Measurements from ENCODE around the gene TRHDE.

The TRHDE gene

GRCh38 chr12:72453066-72453465 lies 180.9 kb downstream of the TRHDE start:
- Histone ChIP-seq H3K4me1 (ENCODE audit: control insufficient read depth in 2 of 2, insufficient read depth in 2 of 2, low read length in 2 of 2) (no peaks in the 10 kb centered on the region), H3K36me3 (ENCODE audit: control insufficient read depth in 2 of 2, insufficient read depth in 2 of 2, low read length in 2 of 2) (no peaks in the 10 kb centered on the region), H3K9me3 (ENCODE audit: control insufficient read depth in 2 of 2, low read length in 2 of 2) (no peaks in the 10 kb centered on the region)

GRCh38 chr12:72453550-72453949 lies 181.4 kb downstream of the TRHDE start:
- H3K9me3 ChIP-seq (ENCODE audit: control insufficient read depth in 2 of 2, low read length in 2 of 2) = no peaks in the 10 kb centered on the region
- H3K4me3 ChIP-seq (ENCODE audit: low read length in 2 of 2) = no peak overlapping the region
- H3K4me1 ChIP-seq (ENCODE audit: control insufficient read depth in 2 of 2, insufficient read depth in 2 of 2, low read length in 2 of 2) = no peaks in the 10 kb centered on the region
- no peak overlapping the region for H3K9ac ChIP-seq (ENCODE audit: low read depth in 1 of 2, low read length in 2 of 2)
- H3K27me3 ChIP-seq (ENCODE audit: control insufficient read depth in 2 of 2, insufficient read depth in 2 of 2, low read length in 2 of 2) = no peaks in the 10 kb centered on the region
- no peak overlapping the region for H3K27ac ChIP-seq (ENCODE audit: low read depth in 2 of 2, low read length in 2 of 2)
- H3K36me3 ChIP-seq (ENCODE audit: control insufficient read depth in 2 of 2, insufficient read depth in 2 of 2, low read length in 2 of 2) = no peaks in the 10 kb centered on the region

More at GRCh38 chr12:72453066-72453465, 180.9 kb downstream of the TRHDE start:
- no peak overlapping the region for H3K4me3 ChIP-seq (ENCODE audit: low read length in 2 of 2)
- H3K9ac ChIP-seq (ENCODE audit: low read depth in 1 of 2, low read length in 2 of 2) = no peak overlapping the region
- no peaks in the 10 kb centered on the region for H3K27me3 ChIP-seq (ENCODE audit: control insufficient read depth in 2 of 2, insufficient read depth in 2 of 2, low read length in 2 of 2)
- H3K27ac ChIP-seq (ENCODE audit: low read depth in 2 of 2, low read length in 2 of 2) = no peak overlapping the region

DNA sequence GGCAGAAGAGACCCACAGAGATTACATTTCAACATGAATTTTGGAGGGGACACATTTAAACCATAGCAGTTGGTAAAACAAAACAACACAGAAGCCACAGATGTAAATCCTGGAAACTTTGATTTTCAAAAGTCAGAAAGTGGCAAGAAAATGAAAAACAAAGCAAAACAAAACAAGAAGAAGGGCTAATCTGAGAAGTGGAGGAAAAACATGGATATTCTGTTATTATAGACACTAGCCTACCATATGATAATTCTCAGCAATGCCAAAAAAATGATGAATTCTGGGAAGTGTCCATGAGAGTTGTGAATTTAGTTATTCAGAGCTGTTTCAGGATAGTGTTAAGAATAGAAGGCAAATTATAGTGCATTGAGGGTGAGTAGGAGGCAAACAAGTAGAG lies 192.3 kb downstream of the TRHDE start:
- H3K4me1 ChIP-seq (ENCODE audit: control insufficient read depth in 2 of 2, insufficient read depth in 2 of 2, low read length in 2 of 2) = no peaks in the 10 kb centered on the region

DNA sequence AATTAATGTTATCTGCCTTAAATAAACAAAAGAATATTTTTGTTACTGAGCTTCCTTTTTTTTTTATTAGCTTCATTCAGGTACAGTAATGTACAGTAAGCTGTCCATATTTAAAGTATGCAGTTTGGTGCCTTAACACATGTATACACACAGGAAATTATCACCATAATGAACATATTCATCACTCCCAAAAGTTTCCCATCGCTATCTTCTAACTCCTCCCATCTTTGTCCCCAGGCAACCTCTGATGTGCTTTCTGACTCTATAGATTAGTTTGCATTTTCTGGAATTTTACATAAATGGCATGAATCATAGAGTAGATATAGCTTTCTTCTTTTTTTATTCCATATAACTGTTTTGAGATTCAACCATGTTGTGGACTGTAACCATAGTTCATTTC lies 193.0 kb downstream of the TRHDE start:
- Histone ChIP-seq H3K27me3 (ENCODE audit: control insufficient read depth in 2 of 2, insufficient read depth in 2 of 2, low read length in 2 of 2) (no peaks in the 10 kb centered on the region), H3K27ac (ENCODE audit: low read depth in 2 of 2, low read length in 2 of 2) (no peak overlapping the region), H3K36me3 (ENCODE audit: control insufficient read depth in 2 of 2, insufficient read depth in 2 of 2, low read length in 2 of 2) (no peaks in the 10 kb centered on the region), H3K9me3 (ENCODE audit: control insufficient read depth in 2 of 2, low read length in 2 of 2) (no peaks in the 10 kb centered on the region), H3K4me3 (ENCODE audit: low read length in 2 of 2) (no peak overlapping the region), H3K9ac (ENCODE audit: low read depth in 1 of 2, low read length in 2 of 2) (no peak overlapping the region), H3K4me1 (ENCODE audit: control insufficient read depth in 2 of 2, insufficient read depth in 2 of 2, low read length in 2 of 2) (no peaks in the 10 kb centered on the region)

More for the DNA sequence above, 192.3 kb downstream of the TRHDE start:
- no peak overlapping the region for H3K4me3 ChIP-seq (ENCODE audit: low read length in 2 of 2)
- no peaks in the 10 kb centered on the region for H3K9me3 ChIP-seq (ENCODE audit: control insufficient read depth in 2 of 2, low read length in 2 of 2)
- no peaks in the 10 kb centered on the region for H3K36me3 ChIP-seq (ENCODE audit: control insufficient read depth in 2 of 2, insufficient read depth in 2 of 2, low read length in 2 of 2)
- no peak overlapping the region for H3K9ac ChIP-seq (ENCODE audit: low read depth in 1 of 2, low read length in 2 of 2)
- no peak overlapping the region for H3K27ac ChIP-seq (ENCODE audit: low read depth in 2 of 2, low read length in 2 of 2)
- no peaks in the 10 kb centered on the region for H3K27me3 ChIP-seq (ENCODE audit: control insufficient read depth in 2 of 2, insufficient read depth in 2 of 2, low read length in 2 of 2)

- H3K36me3 ChIP-seq (ENCODE audit: control insufficient read depth in 2 of 2, insufficient read depth in 2 of 2, low read length in 2 of 2) = no peaks in the 10 kb centered on the region
- H3K27me3 ChIP-seq (ENCODE audit: control insufficient read depth in 2 of 2, insufficient read depth in 2 of 2, low read length in 2 of 2) = no peaks in the 10 kb centered on the region
- no peak overlapping the region for H3K4me3 ChIP-seq (ENCODE audit: low read length in 2 of 2)
- H3K4me1 ChIP-seq (ENCODE audit: control insufficient read depth in 2 of 2, insufficient read depth in 2 of 2, low read length in 2 of 2) = no peaks in the 10 kb centered on the region
- H3K9me3 ChIP-seq (ENCODE audit: control insufficient read depth in 2 of 2, low read length in 2 of 2) = no peaks in the 10 kb centered on the region
- no peak overlapping the region for H3K9ac ChIP-seq (ENCODE audit: low read depth in 1 of 2, low read length in 2 of 2)
- no peak overlapping the region for H3K27ac ChIP-seq (ENCODE audit: low read depth in 2 of 2, low read length in 2 of 2)
Observed at GRCh38 chr12:72465940-72466630, 193.9 kb downstream of the TRHDE start.

DNA sequence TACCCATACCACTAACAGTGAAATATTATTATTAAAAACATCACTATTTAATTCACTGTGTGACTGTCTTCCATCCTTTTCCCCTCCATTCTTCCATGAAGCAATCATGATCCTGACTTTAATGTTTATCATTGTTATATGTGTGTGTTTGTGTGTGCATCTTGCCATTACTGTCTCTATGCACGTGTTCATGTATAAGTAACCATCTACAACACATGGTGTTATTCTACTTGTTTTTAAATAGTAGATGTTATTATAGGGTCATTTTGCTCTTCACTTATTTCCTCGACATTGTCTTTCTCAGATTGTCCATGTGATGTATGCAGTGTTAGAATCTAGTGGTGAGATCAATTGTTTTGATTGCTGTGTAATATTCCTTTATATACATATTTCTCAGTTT lies 195.8 kb downstream of the TRHDE start:
- H3K4me3 ChIP-seq (ENCODE audit: low read length in 2 of 2) = no peak overlapping the region
- H3K9me3 ChIP-seq (ENCODE audit: control insufficient read depth in 2 of 2, low read length in 2 of 2) = no peaks in the 10 kb centered on the region
- H3K27me3 ChIP-seq (ENCODE audit: control insufficient read depth in 2 of 2, insufficient read depth in 2 of 2, low read length in 2 of 2) = no peaks in the 10 kb centered on the region
- H3K27ac ChIP-seq (ENCODE audit: low read depth in 2 of 2, low read length in 2 of 2) = no peak overlapping the region
- no peaks in the 10 kb centered on the region for H3K4me1 ChIP-seq (ENCODE audit: control insufficient read depth in 2 of 2, insufficient read depth in 2 of 2, low read length in 2 of 2)
- H3K36me3 ChIP-seq (ENCODE audit: control insufficient read depth in 2 of 2, insufficient read depth in 2 of 2, low read length in 2 of 2) = no peaks in the 10 kb centered on the region
- H3K9ac ChIP-seq (ENCODE audit: low read depth in 1 of 2, low read length in 2 of 2) = no peak overlapping the region

DNA sequence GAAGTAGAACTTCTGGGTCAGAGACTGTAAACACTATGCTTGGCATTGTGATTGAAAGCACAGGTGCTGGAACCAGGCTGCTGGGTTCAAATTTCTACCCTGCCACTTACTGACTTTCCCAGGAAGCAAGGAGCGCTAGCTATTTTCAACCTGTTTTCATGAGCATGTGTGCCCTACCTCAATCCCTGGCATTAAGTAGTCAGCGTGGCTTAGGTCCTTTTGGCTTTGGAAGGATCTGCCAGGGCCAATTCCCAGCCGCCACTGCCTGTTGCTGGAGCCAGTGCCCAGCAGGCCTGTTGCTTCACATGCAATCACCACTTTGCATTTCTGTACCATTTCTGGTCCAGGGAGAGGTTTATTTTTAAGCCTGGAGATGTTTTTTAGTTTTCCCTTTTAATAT lies 196.3 kb downstream of the TRHDE start:
- H3K9me3 ChIP-seq (ENCODE audit: control insufficient read depth in 2 of 2, low read length in 2 of 2) = no peaks in the 10 kb centered on the region
- H3K27me3 ChIP-seq (ENCODE audit: control insufficient read depth in 2 of 2, insufficient read depth in 2 of 2, low read length in 2 of 2) = no peaks in the 10 kb centered on the region
- H3K27ac ChIP-seq (ENCODE audit: low read depth in 2 of 2, low read length in 2 of 2) = no peak overlapping the region

GRCh38 chr12:72471806-72472205 lies 199.6 kb downstream of the TRHDE start:
- Histone ChIP-seq H3K4me3 (ENCODE audit: low read length in 2 of 2) (no peak overlapping the region), H3K36me3 (ENCODE audit: control insufficient read depth in 2 of 2, insufficient read depth in 2 of 2, low read length in 2 of 2) (no peaks in the 10 kb centered on the region)

More for the DNA sequence above, 196.3 kb downstream of the TRHDE start:
- Histone ChIP-seq H3K4me1 (ENCODE audit: control insufficient read depth in 2 of 2, insufficient read depth in 2 of 2, low read length in 2 of 2) (no peaks in the 10 kb centered on the region), H3K36me3 (ENCODE audit: control insufficient read depth in 2 of 2, insufficient read depth in 2 of 2, low read length in 2 of 2) (no peaks in the 10 kb centered on the region), H3K9ac (ENCODE audit: low read depth in 1 of 2, low read length in 2 of 2) (no peak overlapping the region), H3K4me3 (ENCODE audit: low read length in 2 of 2) (no peak overlapping the region)

DNA sequence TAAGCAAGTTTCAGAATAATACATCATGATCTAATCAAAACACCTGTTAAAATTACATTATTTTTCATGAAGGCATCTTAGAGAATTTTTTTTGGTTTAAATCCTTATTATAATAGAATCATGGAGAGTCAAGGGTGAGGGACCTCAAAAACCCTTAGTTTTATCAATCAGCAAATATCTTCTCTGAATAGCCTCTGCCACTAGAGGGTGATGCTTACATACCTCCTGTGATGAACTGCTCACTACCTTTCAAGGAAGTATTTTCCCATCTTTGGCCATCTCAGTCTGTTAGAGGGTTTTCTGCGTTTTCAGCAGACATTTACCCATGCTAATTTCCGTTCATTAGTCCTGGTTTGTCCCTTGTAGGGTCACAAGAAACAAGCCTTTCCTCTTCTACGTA lies 200.2 kb downstream of the TRHDE start:
- Histone ChIP-seq H3K36me3 (ENCODE audit: control insufficient read depth in 2 of 2, insufficient read depth in 2 of 2, low read length in 2 of 2) (no peaks in the 10 kb centered on the region), H3K4me3 (ENCODE audit: low read length in 2 of 2) (no peak overlapping the region), H3K4me1 (ENCODE audit: control insufficient read depth in 2 of 2, insufficient read depth in 2 of 2, low read length in 2 of 2) (no peaks in the 10 kb centered on the region), H3K9me3 (ENCODE audit: control insufficient read depth in 2 of 2, low read length in 2 of 2) (no peaks in the 10 kb centered on the region), H3K27ac (ENCODE audit: low read depth in 2 of 2, low read length in 2 of 2) (no peak overlapping the region), H3K27me3 (ENCODE audit: control insufficient read depth in 2 of 2, insufficient read depth in 2 of 2, low read length in 2 of 2) (no peaks in the 10 kb centered on the region), H3K9ac (ENCODE audit: low read depth in 1 of 2, low read length in 2 of 2) (no peak overlapping the region)

More at GRCh38 chr12:72471806-72472205, 199.6 kb downstream of the TRHDE start:
- no peak overlapping the region for H3K9ac ChIP-seq (ENCODE audit: low read depth in 1 of 2, low read length in 2 of 2)
- H3K27ac ChIP-seq (ENCODE audit: low read depth in 2 of 2, low read length in 2 of 2) = no peak overlapping the region
- H3K27me3 ChIP-seq (ENCODE audit: control insufficient read depth in 2 of 2, insufficient read depth in 2 of 2, low read length in 2 of 2) = no peaks in the 10 kb centered on the region
- no peaks in the 10 kb centered on the region for H3K4me1 ChIP-seq (ENCODE audit: control insufficient read depth in 2 of 2, insufficient read depth in 2 of 2, low read length in 2 of 2)
- no peaks in the 10 kb centered on the region for H3K9me3 ChIP-seq (ENCODE audit: control insufficient read depth in 2 of 2, low read length in 2 of 2)

DNA sequence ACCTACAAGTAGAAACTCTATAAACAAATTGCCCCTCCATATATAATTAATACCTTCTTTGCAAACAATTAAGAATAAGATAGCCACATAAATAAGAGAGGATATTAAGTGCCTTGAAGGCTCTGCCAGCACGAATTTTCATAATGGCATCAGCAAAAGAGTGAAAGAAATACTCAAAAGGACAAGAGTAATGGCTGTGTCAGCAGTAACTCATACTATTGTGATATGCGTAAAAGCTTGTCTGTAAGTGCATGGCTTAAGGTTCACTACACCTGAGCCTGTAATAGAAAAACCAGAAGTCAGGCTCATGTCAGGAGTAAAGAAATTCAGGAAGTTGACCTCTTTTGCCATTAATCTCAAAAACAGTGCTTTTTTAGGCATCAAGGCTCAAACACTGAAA lies 204.1 kb downstream of the TRHDE start:
- H3K9ac ChIP-seq (ENCODE audit: low read depth in 1 of 2, low read length in 2 of 2) = no peak overlapping the region
- H3K36me3 ChIP-seq (ENCODE audit: control insufficient read depth in 2 of 2, insufficient read depth in 2 of 2, low read length in 2 of 2) = no peaks in the 10 kb centered on the region
- H3K9me3 ChIP-seq (ENCODE audit: control insufficient read depth in 2 of 2, low read length in 2 of 2) = no peaks in the 10 kb centered on the region
- no peak overlapping the region for H3K27ac ChIP-seq (ENCODE audit: low read depth in 2 of 2, low read length in 2 of 2)
- no peaks in the 10 kb centered on the region for H3K4me1 ChIP-seq (ENCODE audit: control insufficient read depth in 2 of 2, insufficient read depth in 2 of 2, low read length in 2 of 2)
- no peak overlapping the region for H3K4me3 ChIP-seq (ENCODE audit: low read length in 2 of 2)
- no peaks in the 10 kb centered on the region for H3K27me3 ChIP-seq (ENCODE audit: control insufficient read depth in 2 of 2, insufficient read depth in 2 of 2, low read length in 2 of 2)

All from mucosa of rectum (tissue), 2 donors.